Epithelial cell of prostate (primary cell): ENCODE data around the gene TMED9.
"Not testable (repeated sequence)": the region's sequence is repeated elsewhere in the genome, so short reads cannot be mapped to it uniquely, and the experiment has no call there.

Experiments
- DNase-seq: peaks from one replicate; pipeline ENCODE4 v3.0.0-alpha.2; 2011; ENCODE audit warnings: low read depth, low spot score
- H3K27ac ChIP-seq: fragments of 450-650 bp; 2 replicates; pipeline ENCODE4 v1.5.1; 2017; ENCODE audit warnings: mild to moderate bottlenecking

Gene TMED9

DNA sequence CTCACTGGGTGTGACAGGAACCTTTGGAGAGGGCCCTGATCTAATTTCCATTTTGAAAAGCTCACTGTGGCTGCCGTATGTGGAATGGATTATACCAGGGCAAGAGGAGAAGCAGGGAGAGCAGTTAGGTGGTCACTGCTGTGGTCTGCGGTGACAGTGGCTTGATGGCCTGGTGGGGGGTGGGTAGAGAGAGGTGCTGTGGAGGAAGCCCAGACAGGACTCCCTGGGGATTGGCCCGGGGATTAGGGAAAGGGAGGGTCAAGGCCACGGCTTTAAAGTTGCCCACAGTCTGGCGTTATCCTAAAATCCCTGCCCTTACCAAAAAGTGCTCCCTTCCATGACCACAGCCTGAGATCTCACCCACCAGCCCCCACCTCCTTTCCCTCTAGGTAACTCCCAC lies 12.7 kb downstream of the TMED9 start:
- DNase-seq: no peak
- H3K27ac ChIP-seq: no peak overlapping the region

DNA sequence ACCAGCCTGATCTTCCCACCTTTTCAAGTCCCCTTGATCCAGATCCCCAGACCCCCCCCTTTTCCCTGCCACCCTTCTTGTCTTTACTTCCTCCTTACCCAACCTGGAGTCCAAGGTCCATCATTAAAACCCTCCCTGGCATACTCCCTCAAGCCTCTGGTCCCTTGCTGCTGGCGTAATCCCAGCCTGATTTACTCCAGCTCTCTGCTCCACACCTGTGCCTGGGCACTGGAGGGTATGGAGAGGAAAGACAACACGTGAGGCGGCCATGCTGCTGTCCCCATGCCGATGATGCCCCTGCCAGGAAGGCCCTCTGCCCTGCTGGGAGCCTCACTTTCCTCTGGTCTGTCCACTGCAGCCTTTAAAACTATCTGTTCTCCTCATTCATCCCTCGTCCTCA lies 13.1 kb downstream of the TMED9 start:
- H3K27ac ChIP-seq: no peak overlapping the region
- no peak for DNase-seq

DNA sequence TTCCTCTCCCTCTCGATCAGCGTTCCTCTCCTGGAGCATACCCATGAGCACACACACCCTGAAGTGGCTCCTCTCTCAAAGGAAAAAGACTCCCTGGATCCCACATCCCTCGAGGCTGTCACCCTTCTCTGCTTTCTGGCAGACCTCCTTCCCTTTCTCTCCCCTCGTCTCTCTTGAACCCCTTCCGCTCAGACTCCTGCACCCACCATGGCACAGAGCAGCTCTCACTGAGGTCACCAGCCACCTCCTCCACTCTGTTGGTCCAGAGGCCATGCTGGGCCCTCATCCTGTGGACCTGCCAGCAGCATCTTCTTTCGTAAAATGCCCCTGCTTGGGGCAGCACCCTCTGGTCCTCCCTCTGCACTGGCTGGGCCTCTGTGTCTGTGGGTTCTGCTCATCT lies 13.7 kb downstream of the TMED9 start:
- DNase-seq: no peak

DNA sequence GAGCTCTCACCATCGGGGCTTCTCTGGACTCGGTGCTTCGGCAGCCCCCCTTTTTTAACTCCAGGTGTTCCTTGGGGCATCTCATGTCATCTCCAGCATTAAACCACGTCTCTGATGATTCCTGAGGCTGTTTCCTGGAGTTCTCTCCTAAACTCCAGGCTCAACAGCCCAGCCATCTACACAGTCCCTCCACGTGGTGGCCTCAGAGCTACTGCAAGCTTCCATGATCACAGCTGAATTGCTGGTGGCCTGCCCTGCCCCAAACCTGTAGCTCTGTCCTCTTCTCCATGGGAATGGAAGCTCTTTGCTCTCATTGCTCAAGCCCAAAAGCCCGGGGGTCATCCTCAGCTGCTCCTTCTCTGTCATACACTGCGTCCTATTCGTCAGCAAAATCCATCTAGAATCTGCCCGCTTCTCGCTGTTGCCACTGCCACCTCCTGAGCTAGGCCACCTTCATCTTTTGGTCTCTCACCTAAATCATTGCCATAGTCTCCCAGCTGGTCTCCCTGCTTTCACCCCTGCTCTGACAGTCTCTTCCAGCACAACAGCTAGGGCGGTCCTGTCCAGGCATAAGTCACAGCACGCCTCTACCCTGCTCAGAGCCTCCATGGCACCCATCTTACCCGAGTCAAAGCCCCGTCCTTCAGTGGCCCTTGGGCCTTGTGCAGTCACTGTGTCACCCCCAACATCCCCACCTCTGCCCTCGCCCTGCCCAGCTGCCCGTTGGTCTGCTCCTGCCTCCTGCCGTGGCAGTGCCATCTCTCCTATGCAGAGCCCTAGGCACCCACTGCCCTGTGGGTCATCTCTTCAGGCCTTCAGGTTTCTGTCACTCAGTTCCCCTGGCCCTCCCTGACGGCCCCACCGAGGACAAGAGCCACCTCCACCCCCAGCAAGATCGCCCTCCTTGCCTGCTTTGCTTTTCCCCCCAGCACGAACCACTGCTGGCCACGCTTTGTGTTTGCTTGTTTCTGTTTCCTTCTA lies 14.4 kb downstream of the TMED9 start:
- no peak for DNase-seq
- no peak overlapping the region for H3K27ac ChIP-seq

More for the DNA sequence above, 13.7 kb downstream of the TMED9 start:
- no peak overlapping the region for H3K27ac ChIP-seq

DNA sequence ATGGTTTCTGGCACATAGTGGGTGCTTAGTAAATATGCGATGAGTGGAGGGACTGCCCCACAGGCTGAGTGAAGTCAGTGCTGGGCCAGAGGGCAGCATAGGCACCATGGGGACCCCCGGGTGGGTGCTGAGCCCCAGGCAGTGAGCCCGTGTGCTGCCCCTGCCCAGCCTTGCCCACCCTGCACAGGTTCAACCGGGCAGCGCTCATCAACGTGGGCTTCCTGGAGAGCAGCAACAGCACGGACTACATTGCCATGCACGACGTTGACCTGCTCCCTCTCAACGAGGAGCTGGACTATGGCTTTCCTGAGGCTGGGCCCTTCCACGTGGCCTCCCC lies 15.1 kb downstream of the TMED9 start:
- no peak overlapping the region for H3K27ac ChIP-seq
- DNase-seq: no peak

DNA sequence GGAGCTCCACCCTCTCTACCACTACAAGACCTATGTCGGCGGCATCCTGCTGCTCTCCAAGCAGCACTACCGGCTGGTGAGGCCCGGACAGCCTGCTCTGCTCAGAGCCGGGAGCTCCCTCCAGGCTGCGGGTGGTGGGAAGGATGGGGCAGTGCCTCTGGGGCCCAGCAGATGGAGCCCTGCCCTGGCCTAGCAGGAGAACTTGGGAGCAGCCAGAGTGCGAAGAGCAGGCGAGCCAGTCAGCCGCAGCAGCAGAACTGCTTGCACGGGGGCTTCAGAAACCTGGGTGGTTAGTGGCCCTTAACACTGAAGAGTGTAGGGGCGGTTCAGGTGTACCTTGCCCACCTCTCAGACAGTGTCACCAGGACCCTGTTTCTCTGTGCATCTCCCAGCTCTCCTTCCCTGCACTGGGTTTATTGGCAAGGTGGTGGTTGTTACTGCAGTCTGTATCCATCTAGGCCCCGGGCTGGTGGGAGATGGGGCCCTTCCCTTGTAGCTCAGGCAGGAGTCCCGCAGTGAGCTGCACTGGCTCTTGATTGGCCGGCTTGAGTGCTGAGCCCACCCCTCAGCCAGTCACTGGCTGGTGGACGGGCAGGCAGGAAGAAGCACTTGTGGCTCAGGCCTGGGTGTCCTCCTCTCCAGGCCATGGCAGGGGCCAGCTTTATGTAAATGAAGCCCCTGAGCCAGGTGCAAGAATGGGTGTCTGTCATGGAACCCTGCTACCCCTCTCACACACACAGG lies 15.6 kb downstream of the TMED9 start:
- no peak overlapping the region for H3K27ac ChIP-seq

DNA sequence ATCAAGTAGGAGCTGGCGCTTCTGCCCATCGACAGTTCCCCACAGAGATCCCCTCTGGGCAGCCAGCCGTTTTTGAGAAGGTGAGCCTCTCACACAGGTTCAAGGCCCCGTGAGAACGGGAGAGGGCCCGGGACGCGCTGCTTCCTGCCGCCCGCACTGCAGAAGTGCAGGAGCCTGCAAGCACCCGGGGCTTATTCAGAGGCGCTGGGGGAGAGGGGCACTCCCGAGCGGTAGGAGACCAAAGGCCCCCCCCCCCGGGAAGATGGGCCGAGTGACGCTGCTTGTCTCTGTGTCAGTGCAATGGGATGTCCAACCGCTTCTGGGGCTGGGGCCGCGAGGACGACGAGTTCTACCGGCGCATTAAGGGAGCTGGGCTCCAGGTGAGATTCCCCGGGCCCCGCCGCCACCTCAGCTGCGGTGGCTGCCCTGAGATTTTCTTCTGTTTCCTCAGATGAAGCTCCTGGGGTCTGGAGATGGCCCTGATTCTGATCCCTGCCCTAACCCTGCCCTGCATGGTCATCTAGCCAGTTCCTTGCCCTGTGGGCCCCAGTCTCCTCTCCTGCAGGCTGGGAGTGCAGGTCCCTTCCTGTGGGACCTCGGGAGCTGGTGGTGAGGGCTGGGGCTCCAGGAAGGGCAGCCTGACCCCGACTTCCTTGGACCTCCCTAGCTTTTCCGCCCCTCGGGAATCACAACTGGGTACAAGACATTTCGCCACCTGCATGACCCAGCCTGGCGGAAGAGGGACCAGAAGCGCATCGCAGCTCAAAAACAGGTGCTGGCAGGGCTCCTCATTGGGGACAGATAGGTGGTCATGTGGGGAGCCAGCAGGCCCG lies 16.5 kb downstream of the TMED9 start:
- DNase-seq: no peak
- no peak overlapping the region for H3K27ac ChIP-seq

More for the DNA sequence above, 15.6 kb downstream of the TMED9 start:
- DNase-seq: no peak

DNA sequence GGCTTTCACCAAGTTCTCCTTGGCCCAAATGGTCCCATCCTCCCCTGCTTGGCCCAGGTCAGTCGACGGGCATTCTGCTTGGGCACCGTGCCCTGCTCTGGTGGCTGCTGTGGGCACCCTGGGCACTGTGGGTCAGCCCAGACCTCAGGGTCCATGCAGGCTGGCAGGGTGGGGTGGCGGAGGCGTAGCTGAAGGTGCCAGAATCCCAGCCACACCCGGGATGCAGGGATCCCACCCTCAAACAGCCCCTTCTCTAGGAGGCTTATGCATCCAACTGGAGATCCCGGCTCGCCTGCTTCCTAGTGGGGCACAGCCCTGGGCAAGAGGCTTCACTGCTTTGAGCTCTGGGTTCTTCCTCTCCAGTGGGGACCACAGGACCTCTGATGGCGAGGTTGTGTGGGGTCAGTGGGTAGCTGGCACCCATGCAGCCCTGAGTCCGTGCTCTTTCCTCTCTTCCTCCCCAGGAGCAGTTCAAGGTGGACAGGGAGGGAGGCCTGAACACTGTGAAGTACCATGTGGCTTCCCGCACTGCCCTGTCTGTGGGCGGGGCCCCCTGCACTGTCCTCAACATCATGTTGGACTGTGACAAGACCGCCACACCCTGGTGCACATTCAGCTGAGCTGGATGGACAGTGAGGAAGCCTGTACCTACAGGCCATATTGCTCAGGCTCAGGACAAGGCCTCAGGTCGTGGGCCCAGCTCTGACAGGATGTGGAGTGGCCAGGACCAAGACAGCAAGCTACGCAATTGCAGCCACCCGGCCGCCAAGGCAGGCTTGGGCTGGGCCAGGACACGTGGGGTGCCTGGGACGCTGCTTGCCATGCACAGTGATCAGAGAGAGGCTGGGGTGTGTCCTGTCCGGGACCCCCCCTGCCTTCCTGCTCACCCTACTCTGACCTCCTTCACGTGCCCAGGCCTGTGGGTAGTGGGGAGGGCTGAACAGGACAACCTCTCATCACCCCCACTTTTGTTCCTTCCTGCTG lies 17.4 kb downstream of the TMED9 start:
- H3K27ac ChIP-seq: no peak overlapping the region
- no peak for DNase-seq

DNA sequence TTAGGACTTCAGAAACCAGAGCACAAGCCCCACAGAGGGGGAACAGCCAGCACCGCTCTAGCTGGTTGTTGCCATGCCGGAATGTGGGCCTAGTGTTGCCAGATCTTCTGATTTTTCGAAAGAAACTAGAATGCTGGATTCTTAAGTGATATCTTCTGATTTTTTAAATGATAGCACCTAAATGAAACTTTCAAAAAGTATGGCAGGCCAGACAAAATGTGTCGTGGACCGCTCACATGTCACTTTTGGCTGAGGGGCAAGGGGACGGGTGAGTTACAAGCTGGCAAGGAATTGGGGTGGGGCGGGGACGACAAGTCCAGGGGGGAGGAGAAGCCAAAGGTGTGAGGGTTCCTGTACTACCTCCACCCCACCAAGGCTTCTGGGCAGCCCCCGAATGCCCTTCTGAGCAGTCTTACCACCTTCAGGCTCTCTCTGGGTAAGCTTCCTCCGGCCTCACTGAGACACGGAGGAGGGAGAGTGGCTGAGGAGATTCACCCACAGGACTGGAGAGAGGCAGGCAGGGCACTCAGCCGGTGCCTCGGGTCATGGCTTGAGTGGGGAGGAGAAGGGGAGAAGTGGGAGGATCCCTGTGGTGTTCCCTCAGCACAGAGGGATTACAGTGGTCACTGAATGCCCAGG lies 18.2 kb downstream of the TMED9 start:
- no peak overlapping the region for H3K27ac ChIP-seq
- no peak for DNase-seq

DNA sequence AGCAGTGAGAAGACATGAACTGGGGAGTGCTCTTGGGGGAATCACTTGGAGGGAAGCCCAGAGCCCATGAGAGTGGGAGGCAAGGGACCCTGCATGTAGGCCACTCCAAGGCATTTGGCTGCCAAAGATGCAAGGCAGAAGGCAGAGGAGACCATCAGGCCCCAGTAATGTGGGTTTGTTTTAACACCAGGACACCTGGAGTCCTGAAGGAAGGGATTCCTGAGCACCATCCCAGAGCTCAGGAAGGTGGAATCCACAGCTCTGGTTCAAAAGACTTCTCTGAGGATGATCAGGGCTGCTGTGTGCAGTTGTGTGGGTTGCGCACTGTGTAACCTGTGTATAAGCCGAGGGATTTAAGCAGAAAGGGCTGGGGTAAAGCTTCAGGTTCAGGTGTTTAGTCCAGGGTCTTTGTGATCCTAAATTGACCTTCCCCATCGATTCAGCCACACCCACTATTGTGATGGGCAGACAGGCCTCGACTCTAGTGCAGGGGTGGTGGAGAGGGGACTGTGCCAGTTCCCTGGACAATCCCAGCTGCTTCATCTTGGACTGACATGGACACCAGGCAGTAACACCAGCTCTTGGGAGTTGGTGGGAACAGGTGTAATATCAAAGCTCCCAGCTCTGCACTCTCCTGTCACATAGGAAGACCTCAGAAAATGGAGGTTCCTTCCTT lies 18.9 kb downstream of the TMED9 start:
- no peak for DNase-seq
- H3K27ac ChIP-seq: no peak overlapping the region

DNA sequence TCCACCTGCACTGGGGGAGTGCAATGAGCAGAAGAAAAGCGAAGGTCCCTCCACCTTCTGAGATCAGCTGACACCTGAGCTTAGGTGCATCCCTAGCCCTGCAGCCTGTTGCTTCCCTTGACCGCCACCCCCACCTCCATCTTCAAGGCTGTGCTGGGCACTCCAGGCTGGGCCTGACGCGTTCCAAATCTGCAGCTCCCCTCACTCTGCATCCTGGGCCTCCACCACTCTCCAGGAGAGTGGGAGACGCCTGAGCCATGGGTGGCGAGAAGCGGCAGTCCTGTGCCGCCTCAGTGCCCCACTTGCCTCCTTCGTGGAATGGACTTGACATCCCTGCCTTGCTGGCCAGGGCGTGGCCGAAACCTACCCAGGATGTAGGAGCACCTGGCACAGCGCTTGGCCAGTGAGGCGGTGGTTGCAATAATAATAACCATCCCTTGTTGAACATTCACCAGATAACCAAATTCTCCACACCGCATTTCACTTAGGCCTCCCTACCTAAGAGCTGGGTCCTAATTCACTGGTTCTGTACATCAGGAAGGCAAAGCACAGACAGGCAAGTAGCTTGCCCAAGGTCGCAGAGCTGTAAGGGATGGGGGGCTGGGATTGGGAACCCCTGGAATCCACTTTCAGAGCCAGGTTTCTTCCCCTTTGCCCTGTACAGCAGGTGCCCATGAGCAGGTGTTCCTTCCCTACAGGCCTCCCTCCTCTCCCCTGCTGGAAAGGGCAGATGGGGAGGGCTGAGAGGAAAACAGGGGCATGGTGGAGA lies 19.6 kb downstream of the TMED9 start:
- no peak for DNase-seq
- H3K27ac ChIP-seq: no peak overlapping the region

DNA sequence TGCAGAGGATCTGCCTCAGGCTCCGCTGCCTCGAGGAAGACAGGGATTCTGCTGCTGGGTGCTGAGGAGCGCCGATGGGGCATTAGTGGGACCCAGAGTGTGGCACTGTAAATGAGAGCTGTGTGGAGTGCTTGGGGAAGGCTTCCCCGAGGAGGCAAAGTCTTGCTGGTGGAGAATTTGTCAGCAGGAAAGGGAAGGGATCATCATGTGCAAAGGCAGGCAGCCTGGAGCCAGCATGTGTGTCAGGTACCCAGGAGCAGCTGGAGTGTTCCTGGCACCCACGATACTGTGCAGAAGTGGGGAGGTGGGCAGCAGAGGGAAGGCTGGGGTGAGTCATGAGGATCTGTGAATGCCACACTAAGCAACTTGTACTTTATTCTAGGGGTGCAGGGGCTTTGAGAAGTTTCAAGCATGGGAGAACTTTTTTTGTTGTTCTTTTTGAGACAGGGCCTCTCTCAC lies 20.2 kb downstream of the TMED9 start:
- H3K27ac ChIP-seq: no peak overlapping the region
- no peak for DNase-seq

DNA sequence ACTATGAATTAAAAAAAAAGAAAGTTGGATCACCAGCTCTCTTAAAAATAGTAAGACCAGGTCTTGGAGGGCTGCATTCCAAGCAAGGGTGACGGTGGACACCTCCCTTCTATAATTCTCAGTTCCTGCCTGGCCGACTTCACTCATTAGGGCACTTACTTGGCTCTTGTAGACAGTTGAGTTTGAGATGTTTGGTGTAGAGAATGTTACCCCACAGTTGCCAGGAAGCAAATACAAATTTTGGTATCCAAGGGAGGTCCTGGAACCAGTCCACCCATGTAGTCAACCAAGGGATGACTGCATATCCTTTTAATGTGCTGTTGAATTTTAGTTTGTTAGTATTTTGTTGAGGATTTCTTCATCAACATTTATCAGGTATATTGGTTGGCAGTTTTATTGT lies 28.6 kb downstream of the TMED9 start:
- DNase-seq: no peak
- H3K27ac ChIP-seq: no peak overlapping the region

DNA sequence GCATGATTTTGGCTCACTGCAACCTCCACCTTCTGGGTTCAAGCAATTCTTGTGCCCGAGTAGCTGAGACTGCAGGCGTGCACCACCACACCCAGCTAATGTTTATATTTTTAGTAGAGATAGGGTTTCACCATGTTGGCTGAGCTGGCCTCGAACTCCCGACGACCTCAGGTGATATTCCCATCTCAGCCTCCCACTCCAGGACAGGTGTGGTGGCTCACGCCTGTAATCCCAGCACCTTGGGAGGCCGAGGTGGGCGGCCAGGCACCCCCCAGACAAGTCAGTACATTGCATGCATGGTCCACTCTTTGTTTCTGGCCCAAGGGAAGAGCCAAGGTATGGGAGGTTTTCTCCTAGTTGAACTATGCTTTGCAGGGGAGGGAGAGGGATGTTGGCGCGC lies 32.2 kb downstream of the TMED9 start:
- not testable (repeated sequence) for DNase-seq, H3K27ac ChIP-seq

DNA sequence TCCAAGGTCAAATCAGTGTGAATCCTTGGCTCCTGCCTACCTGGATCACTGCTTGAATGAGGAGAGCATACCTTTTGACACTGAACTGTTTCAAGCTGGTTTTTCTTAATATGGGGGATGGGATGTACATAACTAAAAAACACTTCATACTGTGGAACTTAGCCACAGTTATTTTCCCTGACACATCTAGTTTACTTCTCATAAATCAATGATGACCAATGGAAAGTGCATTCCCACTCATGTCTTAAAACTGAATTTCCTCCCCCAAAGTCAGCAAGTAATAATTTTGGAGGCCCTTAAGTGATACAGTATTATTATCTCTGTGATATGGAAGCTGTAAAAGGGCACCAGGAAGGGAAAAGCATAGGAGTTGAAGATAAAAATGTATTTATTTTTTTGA lies 38.2 kb downstream of the TMED9 start:
- not testable (repeated sequence) for DNase-seq

DNA sequence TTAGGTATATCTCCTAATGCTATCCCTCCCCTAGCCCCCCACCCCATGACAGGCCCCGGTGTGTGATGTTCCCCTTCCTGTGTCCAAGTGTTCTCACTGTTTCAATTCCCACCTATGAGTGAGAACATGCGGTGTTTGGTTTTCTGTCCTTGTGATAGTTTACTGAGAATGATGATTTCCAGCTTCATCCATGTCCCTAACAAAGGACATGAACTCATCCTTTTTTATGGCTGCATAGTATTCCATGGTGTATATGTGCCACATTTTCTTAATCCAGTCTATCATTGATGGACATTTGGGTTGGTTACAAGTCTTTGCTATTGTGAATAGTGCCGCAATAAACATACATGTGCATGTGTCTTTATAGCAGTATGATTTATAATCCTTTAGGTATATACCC lies 42.9 kb downstream of the TMED9 start:
- DNase-seq, H3K27ac ChIP-seq: not testable (repeated sequence)

More for the DNA sequence above, 38.2 kb downstream of the TMED9 start:
- H3K27ac ChIP-seq: not testable (repeated sequence)

DNA sequence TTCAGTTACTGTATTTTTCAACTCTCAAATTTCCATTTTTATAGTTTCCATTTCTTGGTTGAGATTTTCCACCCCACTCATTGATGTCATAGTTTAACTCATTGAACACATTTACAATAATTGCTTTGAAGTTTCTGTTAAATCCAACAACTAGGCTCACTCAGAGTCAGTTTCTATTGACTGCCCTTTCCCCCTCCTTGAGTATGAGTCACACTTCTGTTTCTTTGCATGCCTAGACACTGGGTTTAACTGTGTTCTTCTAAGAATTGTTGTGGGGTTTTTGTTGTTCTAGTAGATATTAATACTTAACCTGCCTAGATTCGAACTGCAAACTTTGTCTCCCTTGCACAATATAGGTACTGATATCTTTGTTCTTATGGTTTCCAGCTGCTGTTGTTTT lies 53.5 kb downstream of the TMED9 start:
- not testable (repeated sequence) for DNase-seq, H3K27ac ChIP-seq
